HL-60 (cell line): ENCODE measurements around the gene UPK1A.

Experiments
- GABPA ChIP-seq: IDR thresholded peaks from 2 replicates; pipeline ENCODE4 v1.6.1; 2012; ENCODE audit warnings: low read depth
- POLR2AphosphoS5 ChIP-seq: IDR thresholded peaks from 2 replicates; pipeline ENCODE4 v1.6.1; 2012; ENCODE audit warnings: low read depth
- TF ChIP-seq, protein P1 (sequence below): IDR thresholded peaks from one replicate; pipeline ENCODE4 v1.5.1; 2011; ENCODE audit warnings: low read length, control low read depth, inconsistent platforms; ENCODE audit not compliant: insufficient read depth

DNA sequence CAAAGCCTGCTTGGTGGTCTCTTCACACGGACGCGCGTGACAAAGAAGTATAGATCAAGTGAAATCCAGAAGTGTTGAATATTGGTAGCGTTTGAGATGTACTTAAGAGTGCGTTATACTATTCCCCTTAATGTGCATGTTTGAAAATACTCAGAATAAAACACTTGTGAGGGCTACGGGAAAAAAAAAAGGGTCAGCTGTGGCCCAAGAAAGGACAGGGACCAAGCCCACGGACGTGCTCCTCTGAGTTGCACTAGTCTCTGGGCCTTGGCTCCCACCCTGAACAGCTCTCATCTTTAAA is 38.1 kb upstream of the UPK1A start:
- TF ChIP-seq, protein P1, sequence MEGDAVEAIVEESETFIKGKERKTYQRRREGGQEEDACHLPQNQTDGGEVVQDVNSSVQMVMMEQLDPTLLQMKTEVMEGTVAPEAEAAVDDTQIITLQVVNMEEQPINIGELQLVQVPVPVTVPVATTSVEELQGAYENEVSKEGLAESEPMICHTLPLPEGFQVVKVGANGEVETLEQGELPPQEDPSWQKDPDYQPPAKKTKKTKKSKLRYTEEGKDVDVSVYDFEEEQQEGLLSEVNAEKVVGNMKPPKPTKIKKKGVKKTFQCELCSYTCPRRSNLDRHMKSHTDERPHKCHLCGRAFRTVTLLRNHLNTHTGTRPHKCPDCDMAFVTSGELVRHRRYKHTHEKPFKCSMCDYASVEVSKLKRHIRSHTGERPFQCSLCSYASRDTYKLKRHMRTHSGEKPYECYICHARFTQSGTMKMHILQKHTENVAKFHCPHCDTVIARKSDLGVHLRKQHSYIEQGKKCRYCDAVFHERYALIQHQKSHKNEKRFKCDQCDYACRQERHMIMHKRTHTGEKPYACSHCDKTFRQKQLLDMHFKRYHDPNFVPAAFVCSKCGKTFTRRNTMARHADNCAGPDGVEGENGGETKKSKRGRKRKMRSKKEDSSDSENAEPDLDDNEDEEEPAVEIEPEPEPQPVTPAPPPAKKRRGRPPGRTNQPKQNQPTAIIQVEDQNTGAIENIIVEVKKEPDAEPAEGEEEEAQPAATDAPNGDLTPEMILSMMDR: no peak
- TF ChIP-seq POLR2AphosphoS5: no peak
- TF ChIP-seq GABPA: no peak
